HPDE6-E6E7 (cell line): ENCODE results near the gene ANKRD40.
A peak's percentile ranks its signal among the peaks of the same experiment; 100 is the strongest.
"Not testable (repeated sequence)": the region's sequence is repeated elsewhere in the genome, so short reads cannot be mapped to it uniquely, and the experiment has no call there.

Experiments used
- DNase-seq: peaks from one replicate; pipeline ENCODE4 v3.0.0; 2011; ENCODE audit warnings: missing footprints; ENCODE audit errors: extremely low spot score

ANKRD40 gene

GRCh38 chr17:50686494-50687199, 21.1 kb downstream of the ANKRD40 start:
- DNase-seq: no peak

GRCh38 chr17:50685691-50686493, 21.8 kb downstream of the ANKRD40 start:
- no peak for DNase-seq

GRCh38 chr17:50685334-50685665, 22.4 kb downstream of the ANKRD40 start:
- no peak for DNase-seq

- peak; percentile 54 for DNase-seq
These were observed 22.9 kb downstream of the ANKRD40 start for GRCh38 chr17:50684612-50685333.

GRCh38 chr17:50684288-50684611, 23.5 kb downstream of the ANKRD40 start:
- no peak for DNase-seq

GRCh38 chr17:50683434-50684287, 24.1 kb downstream of the ANKRD40 start:
- DNase-seq: no peak

GRCh38 chr17:50682938-50683337, 24.8 kb downstream of the ANKRD40 start:
- no peak for DNase-seq

- no peak for DNase-seq
These were observed 25.3 kb downstream of the ANKRD40 start for GRCh38 chr17:50682441-50682840.

- DNase-seq: peak; percentile 79
These were observed 26.2 kb downstream of the ANKRD40 start for GRCh38 chr17:50681263-50682200.

GRCh38 chr17:50680543-50681262, 27.0 kb downstream of the ANKRD40 start:
- not testable (repeated sequence) for DNase-seq

- DNase-seq: no peak
These were observed 27.6 kb downstream of the ANKRD40 start for GRCh38 chr17:50680126-50680525.

GRCh38 chr17:50679008-50679544, 28.6 kb downstream of the ANKRD40 start:
- no peak for DNase-seq

- no peak for DNase-seq
These were observed 29.8 kb downstream of the ANKRD40 start for GRCh38 chr17:50677851-50678375.

GRCh38 chr17:50676065-50676975, 31.4 kb downstream of the ANKRD40 start:
- no peak for DNase-seq

- no peak for DNase-seq
These were observed 32.1 kb downstream of the ANKRD40 start for GRCh38 chr17:50675627-50676026.

- no peak for DNase-seq
These were observed 32.5 kb downstream of the ANKRD40 start for GRCh38 chr17:50675190-50675589.

- DNase-seq: no peak
These were observed 34.7 kb downstream of the ANKRD40 start for GRCh38 chr17:50672831-50673551.

- no peak for DNase-seq
These were observed 35.6 kb downstream of the ANKRD40 start for GRCh38 chr17:50672071-50672470.
